Measurements from ENCODE around the gene TAF3. TPM values are rescaled to one million over a fixed set of nuclear protein-coding genes. Genes with fewer than 3 reads are reported as not detected.

TAF3 gene
- total RNA-seq, 1 donor from 2014 or later, result 4.6 TPM

DNA sequence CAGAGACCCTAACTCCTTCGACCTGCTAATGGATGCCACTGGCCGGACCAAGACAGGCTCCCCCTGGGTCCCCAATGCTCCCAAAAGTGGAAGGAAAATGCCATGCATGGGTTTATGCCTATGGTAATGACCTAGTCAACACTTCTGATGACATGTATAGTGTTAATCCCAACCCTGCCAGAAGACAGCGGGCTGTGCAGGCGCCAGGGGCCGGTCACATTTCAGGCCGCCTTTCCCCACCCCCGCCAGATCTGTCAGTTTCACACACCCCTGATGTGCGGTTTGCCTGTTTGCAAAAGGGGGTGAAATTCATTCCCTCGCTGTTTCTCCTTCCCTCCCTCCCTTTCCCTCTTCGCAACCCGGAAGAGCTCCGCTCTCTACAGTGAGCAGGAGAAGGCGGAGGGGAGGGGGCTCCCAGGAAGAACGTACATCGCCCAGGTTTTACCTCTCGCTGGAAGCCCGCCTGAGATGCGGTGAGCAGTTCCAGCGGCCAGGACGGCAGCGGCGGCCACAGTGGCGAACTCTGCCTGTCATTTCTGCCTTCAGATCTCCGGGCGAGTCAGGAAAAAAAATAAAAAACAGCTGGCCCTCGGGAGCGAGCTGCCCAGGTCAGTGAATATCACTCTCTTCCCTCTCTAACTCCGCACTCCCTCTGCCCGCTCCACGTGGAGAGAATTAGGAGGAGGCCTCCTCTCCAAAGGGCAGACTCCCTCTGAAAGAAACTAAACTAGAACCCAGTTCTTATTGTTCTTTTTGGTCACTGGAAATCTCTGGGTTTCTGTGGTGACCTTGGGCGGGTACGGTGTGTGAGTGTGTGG lies 226.8 kb downstream of the TAF3 start:
- no peak for DNase-seq (ENCODE audit: low spot score)

DNA sequence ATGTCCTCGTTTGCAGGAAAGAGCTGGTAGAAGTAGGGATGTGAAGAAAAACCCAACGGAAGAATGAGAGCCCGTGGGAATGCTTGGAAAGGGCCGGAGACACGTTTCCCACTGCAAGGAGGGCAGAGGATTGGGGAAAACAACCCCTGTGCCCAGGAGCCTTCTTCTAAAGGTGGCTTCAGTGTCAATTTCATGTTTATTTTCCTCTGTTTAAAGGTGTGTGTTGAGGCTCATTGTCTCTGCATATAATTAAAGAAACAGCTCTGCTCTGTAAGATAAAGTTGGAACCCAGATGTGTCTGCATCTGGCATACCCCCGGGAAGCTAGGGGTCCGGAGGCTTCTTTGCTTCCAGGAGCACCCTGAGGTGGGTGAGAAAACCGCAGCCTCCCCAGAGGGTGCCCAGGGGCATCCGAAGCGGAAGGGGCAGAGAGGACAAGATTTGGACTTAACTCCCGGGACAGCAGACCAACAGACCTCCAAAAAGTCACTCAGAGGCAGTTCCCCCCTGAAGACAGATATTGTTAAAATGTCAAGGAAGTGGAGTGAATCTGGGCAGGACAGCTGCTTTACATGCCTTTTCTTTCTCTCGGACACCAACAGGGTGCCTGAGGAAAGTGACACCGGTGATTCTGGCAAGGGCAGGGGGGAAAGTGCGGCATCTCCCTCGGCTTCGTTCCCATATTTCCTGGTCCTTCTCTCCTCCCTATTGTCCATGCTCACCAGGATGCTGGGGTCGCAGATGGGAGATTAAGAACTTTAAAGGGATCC lies 227.6 kb downstream of the TAF3 start:
- DNase-seq (ENCODE audit: low spot score), result no peak

DNA sequence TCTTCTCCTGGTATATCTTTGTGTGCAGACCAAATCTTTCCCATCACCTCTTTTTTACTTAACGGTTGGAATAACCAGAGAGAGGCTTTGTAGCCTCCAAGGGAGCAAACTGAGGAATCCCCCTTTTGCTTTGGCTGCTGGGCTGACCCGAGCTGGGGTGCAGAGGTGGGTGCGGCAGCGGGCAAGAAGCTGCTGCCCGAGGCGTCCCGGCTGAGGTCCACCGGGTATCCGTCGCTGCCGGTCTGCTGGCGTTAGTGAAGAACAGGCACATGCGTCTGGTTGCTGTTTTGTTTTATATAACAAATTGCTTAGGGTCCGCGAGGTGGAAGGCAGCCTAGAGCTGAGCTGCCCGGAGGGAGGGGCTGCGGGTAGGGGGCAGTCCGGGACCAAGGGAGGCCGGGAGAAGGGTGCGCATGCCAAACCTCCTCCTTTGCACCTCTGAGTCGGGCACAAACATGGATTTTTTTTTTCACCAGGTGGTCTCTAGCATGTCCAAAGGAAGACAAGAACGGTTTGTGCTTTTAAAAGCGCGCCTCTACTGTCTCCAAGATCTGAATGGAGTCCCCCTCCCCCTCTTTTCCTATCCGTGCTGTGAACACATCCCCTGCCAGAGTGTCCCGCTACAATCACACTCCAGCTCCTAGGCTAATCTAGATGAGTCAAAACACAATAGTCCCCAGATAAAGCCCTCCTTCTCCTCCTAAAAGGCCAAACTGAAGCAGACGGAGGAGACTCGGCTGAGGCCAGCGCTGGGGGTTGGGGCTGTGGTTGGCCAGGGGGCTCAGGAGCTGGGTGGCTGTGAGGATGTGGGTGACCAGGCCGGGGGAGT lies 229.4 kb downstream of the TAF3 start:
- no peak for DNase-seq (ENCODE audit: low spot score)

DNA sequence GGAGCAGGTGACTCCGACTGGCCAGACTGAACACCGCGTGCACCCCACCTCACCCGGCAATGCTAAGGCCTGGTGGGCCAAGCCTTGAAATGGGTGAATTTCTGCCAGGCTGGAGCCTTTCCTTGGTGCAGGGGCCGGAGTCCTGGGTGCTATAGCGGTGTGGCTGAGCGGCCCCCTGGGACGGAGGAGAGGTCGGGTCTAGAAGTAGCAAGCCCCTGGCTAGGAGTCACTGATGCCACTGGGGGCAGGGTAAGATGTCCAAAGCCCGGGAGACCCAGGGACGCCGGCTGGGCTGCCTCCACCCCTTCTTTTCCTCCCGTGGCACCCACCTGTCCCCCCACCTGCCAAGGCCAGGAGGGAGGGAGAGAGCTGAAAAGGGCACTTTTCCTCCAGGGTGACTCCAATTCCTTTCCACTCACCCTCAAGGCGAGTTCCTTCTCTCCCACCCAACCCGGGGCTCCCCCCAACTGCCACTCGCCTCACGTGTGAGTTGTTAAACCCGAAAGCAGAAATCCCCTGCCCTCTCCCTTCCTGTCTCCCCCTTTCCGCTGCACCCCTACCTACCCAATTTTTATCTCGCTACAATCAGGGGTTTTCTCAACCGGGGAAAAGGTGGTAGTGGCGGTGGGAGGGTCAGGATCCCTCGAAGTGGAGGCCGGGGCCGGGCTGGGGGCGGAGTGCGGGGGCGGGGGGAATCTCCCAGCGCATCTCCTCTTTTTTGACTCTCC lies 230.1 kb downstream of the TAF3 start:
- DNase-seq (ENCODE audit: low spot score), result no peak

DNA sequence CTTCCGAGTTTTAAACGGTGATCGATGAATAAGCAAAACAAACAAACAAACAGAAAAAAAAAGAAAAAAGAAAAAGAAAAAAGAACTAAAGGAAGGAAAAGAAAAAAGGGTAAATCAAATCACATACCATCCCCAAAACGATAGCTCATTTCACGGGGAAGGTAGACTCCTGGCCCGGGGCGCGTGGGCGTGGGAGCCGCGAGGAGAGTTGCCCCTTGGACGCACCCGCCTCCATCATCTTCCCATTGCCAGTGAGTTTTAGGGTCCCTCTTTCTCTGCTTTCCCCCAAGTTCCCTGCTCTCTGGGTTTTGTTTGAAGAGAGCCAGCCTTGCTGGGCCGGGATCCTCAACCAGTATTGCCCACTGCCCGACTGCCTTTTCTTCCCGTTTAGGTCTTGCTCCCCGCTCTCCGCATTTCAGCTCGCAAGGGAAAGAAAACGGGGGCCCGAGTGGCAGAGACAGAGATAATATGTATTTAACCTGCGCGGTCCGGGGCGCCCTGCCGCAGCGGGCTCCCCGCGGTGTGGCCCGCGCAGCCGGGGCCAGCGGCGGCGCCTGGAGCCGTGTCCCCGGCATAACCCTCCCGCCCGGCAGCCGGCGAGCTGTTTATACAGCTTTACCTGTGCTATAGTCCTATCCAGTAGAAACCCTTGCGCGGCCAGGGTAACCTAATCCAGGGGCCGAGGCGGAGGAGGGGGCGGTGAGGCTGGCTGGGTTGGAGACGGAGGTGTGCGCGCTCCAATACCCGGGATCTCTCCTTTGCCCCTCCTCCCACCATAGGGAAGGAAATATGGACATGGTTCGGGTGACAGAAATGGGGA lies 230.9 kb downstream of the TAF3 start:
- DNase-seq (ENCODE audit: low spot score), result no peak

DNA sequence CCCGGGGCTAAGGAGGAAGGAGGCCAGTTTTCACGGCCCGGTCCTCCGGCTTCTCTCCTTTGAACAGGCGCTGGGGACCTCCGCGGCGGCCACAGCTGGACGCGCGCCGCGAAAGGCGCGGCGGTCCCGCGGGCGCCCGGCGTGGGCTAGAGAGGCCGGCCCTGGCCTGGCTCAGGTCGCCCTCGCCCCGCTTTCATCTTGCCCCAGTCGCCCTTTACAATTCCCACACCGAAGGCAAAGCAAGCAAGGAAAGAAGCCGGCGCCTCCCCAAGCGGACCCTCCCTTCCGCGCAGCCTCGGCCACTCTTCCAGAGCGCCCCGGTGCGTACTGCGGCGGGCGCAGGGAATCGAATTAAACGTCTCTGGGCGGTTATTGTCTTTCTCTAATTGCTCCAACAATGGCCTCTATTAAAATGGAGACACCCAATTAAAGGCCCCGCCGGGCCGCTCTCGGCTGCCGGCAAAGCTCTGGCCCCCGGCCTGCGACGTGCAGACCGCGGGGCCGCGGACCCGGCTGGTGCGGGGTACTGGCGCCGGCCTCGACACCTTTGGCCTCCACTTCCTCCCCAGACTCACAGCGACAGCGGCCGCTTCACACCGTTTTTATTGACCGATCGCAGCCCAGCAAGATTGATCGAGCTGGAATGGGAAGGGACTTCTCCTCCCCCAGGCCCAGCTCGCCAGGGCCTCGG lies 231.7 kb downstream of the TAF3 start:
- no peak for DNase-seq (ENCODE audit: low spot score)

DNA sequence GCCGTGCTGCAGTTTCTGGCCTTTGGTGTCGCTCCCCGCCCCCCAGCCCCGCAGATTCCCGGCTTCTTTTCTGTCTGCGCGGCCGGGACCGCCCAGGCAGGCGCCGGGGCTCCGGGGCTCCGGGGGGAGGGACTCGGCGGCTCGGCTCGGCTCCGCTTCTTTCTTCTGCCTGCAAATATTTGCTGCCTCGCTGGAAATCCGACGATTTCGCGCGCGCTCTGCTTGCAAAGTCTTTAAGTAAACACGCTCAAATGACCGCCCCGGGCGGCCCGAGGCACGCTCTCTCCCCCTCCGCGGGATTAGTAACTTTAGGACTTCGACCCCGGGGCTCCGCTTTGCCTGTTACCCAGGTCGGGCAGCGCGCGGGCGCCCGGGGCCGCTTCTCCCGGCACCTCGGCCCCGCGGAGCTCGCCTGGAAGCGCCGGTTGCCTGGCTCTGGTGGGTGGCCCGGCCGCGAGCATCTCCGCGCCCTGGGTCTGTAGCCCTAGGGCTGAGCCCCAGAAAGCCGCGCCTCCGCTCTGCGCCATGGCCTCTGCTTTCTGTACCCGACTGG lies 232.3 kb downstream of the TAF3 start:
- DNase-seq (ENCODE audit: low spot score), result peak; percentile 50

DNA sequence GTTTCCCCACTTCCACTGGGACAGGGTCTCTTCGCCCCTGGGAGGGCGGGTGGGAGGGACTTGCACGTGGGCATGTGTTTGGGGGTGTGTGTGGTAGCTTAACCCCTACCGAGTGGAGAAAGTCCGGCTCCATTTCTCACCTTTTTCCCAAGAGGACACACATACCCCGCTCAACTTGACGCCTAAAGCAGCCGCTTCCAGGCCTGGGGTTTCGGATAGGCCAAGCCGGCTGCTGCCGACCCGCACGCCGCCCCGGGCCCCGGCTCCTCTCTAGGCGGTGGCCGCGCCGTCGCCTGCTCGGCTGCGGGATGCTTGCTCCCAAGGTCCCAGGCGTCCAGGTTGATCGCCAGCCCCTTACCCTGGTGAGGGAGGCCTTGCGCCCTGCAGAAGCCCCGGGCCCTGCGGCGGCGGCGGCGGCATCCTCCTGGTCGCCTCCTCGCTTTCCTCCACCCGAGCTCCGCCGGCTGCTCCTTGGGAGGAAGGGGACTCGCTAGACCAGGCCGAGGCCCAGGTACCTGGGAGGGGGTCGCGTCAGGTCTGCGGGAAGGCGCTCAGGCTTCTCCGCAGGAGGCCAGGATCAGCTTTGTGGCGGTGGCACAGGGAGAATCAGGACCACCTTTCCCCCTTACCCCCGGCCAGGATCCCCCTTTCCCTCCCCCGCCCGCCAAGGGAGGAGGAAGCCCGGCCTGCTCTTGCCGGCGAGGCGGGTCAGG lies 233.0 kb downstream of the TAF3 start:
- no peak for DNase-seq (ENCODE audit: low spot score)

DNA sequence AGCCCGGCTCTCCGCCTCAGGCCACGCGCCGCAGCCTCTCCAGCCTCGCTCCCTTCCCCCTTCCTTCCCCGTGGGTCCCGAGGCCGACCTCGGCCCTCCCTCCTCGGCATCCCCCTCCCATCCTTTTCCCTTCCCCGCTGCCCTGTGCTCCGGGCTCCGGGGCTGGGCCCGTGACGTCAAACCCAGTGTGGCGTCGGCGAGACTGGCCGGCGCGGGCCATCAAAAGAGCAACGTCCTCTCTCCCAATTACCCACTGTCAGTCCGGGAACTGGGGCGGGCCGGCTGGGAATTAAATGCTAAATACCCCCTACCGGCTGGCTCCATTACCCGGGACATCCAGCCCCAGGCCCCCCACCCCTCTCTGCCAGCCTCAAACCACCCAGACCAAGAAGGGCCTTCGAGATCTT lies 233.5 kb downstream of the TAF3 start:
- DNase-seq (ENCODE audit: low spot score), result no peak

DNA sequence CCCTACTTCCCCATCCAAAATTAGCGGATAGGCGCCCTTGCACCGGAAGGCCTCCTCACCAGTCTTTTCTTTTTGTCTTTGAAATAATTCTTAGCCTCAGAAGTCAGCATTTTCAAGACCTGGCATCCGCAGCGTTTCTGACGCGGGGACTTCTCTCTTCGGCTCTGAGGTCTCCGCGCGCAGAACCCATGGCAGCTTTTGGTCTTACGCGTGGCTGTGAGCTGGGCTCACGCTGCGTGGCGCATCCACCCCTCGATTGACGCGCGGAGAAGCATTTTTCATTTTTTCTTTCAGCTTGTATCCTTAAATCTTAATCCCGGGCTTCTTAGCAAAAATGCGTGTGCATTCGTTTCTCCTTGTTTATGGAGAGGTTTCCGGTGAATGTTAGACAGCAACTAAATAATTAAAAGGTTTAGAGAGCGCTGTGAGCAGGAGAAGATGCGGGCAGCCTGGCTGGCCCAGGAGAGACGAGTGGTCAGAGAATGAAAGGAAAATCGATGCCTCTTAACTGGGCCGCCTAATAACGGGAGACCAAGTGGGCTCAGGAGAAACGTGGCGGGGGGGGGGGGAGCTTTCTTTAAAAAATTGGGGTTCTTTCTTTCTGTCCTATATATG lies 234.1 kb downstream of the TAF3 start:
- DNase-seq (ENCODE audit: low spot score), result no peak

DNA sequence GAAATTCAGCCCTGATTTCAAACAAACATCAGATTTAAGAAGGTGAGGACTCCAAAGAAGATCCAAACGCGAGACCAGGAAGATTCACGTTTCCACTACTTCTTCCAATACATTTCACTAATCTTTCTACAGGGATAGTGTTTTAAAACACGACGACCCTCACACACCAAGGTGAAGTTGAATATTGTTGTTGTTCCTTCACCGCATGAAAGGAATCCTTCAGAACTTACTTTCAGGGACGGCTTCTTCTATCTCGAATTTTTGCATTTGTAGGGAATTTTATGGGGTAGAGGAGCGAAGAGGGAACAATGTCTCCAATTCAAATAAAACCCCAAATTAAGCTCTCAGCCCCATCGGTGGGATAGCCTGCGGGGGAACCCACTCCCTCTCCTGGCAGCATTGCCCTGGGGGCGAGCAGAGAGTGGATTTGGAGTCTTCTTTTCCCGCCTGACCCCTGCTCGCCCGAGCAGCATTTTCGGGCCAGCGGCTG lies 234.7 kb downstream of the TAF3 start:
- no peak for DNase-seq (ENCODE audit: low spot score)

DNA sequence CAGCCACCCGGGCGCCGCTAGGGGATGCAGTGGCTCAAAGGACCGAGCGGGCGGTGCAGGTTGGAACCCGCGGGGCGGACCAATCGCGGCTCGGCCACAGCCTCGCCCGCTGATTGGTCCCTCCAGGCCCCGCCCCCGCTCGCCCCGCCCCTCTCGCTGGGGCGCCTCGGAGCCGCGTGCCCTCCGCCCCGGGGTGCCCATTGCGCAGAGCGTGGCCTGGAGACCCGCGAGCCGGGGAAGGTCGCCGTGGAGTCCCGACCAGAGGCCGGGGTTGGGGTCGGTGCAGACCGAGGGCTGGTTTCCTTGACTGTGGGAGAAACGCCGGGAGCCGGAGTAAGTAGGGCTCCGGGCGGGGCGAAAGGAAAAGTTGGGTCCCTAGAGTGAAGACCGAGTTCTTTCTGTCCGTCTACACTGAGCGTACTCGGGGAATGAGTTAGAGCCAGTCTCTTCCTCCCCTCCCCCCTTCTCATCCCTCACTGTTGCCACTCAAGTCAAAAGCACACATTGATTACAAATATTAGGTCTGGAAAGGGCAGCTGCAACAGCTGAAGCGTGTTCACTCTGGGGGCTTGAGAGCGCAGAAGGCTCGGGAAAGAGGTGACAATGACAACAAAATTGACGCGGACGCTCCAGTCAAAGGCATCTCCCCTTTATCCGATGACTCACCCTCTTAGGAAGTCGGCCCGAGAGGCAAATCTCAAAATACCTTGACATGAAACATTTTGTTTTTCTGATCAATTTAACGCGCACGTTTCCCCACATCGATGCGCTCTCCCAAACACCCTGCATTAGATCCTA lies 235.3 kb downstream of the TAF3 start:
- peak; percentile 90 for DNase-seq (ENCODE audit: low spot score)

DNA sequence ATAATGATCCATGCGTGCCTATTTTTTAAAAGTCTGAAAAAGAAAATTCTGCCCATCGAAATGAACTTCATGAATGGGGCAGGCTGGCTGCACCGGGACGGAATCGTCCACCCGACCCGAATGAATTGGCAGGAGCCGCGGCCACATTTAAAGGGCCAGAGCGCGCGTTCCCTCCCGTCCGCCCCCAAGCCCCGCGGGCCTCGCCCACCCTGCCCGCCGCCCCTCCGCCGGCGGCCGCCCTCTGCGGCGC lies 235.9 kb downstream of the TAF3 start:
- DNase-seq (ENCODE audit: low spot score), result peak; percentile 57

DNA sequence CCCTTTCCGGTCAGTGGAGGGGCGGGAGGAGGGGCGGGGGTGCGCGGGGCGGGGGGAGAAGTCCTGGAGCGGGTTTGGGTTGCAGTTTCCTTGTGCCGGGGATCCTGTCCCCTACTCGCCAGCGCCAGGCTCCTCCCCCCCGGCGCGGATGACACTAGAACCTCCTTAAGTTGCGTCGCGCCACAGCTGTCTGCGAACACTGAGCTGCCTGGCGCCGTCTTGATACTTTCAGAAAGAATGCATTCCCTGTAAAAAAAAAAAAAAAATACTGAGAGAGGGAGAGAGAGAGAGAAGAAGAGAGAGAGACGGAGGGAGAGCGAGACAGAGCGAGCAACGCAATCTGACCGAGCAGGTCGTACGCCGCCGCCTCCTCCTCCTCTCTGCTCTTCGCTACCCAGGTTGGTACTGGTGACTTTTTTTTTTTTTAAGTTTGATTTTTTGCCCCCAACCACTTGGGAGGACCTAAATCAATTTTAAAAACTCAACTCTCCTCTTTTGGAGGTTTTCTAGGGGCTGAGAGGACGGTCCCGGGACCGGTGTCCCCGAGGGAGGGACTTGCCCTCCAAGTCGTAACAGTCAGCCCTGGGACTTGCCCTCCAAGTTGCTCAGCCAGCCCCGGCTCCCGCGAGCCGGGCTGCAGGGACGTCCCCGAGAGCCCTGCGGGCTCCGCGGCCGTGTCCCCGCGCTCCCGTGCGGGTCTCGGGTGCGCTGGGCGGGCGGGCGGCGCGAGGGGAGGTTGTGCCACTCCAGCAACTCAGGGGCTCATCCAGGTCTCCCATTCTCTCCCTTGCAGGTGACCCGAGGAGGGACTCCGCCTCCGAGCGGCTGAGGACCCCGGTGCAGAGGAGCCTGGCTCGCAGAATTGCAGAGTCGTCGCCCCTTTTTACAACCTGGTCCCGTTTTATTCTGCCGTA lies 236.4 kb downstream of the TAF3 start, which contains the start of gene GATA3:
GATA3 (plus strand) TSS at position 195 of the 914 bp plus-strand sequence. CDS start 968 bp downstream, outside the sequence.
- peak; percentile 87 for DNase-seq (ENCODE audit: low spot score)

DNA sequence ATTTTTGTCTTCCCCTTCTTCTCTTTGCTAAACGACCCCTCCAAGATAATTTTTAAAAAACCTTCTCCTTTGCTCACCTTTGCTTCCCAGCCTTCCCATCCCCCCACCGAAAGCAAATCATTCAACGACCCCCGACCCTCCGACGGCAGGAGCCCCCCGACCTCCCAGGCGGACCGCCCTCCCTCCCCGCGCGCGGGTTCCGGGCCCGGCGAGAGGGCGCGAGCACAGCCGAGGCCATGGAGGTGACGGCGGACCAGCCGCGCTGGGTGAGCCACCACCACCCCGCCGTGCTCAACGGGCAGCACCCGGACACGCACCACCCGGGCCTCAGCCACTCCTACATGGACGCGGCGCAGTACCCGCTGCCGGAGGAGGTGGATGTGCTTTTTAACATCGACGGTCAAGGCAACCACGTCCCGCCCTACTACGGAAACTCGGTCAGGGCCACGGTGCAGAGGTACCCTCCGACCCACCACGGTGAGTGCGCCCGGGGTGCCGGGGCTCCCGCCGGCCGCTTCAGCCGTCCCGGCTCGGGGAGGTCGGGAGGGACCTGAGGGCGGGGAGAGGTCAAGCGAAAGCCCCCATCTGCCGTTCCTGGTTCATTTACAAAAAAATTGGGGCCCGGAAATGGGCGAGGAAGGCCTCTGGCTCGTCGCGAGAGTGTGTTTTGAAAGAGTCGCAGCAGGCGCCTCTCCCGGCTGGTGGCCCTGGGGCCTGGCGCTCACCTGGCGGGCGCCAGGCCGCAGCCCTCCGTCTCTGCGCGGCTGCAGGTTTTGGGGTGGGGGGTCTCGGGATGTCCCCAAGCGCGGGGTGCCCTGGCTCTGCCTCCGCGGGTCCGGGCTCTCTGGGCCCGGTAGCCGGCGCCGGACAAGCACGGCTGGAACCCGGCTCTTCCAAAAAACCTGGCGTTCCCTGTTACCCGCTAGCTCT lies 237.4 kb downstream of the TAF3 start:
- no peak for DNase-seq (ENCODE audit: low spot score)
